Activated gamma-delta T cell (primary cell): ENCODE measurements around the gene RASA2.
A peak's percentile ranks its signal among the peaks of the same experiment; 100 is the strongest.
"Not testable (repeated sequence)": the region's sequence is repeated elsewhere in the genome, so short reads cannot be mapped to it uniquely, and the experiment has no call there.

ENCODE experiments used
- DNase-seq: peaks from one replicate; lab custom pipeline; 2025; lab: John Stamatoyannopoulos, UW

RASA2 gene

GRCh38 chr3:141578202-141578973 is 91.6 kb downstream of the RASA2 start:
- no peak for DNase-seq

- no peak for DNase-seq
Observed at GRCh38 chr3:141594357-141594756, 107.5 kb downstream of the RASA2 start.

GRCh38 chr3:141597931-141598330 is 111.1 kb downstream of the RASA2 start:
- DNase-seq: no peak

GRCh38 chr3:141600331-141600730 is 113.5 kb downstream of the RASA2 start:
- no peak for DNase-seq

- no peak for DNase-seq
Observed at GRCh38 chr3:141602706-141603105, 115.9 kb downstream of the RASA2 start.

GRCh38 chr3:141603473-141604035 is 116.7 kb downstream of the RASA2 start:
- no peak for DNase-seq

GRCh38 chr3:141605883-141606282 is 119.1 kb downstream of the RASA2 start:
- no peak for DNase-seq

- DNase-seq: no peak
Observed at GRCh38 chr3:141608438-141608837, 121.6 kb downstream of the RASA2 start.

- no peak for DNase-seq
Observed at GRCh38 chr3:141610939-141611338, 124.1 kb downstream of the RASA2 start.

- no peak for DNase-seq
Observed at GRCh38 chr3:141618103-141618910, 131.5 kb downstream of the RASA2 start.

GRCh38 chr3:141618938-141619337 is 132.1 kb downstream of the RASA2 start:
- no peak for DNase-seq

GRCh38 chr3:141619450-141619849 is 132.6 kb downstream of the RASA2 start:
- DNase-seq: no peak

GRCh38 chr3:141623691-141624090 is 136.9 kb downstream of the RASA2 start:
- DNase-seq: no peak

- no peak for DNase-seq
Observed at GRCh38 chr3:141625506-141625905, 138.7 kb downstream of the RASA2 start.

- not testable (repeated sequence) for DNase-seq
Observed at GRCh38 chr3:141628334-141628733, 141.5 kb downstream of the RASA2 start.

GRCh38 chr3:141628868-141629441 is 142.1 kb downstream of the RASA2 start:
- DNase-seq: not testable (repeated sequence)

- DNase-seq: no peak
Observed at GRCh38 chr3:141629976-141630375, 143.1 kb downstream of the RASA2 start.

GRCh38 chr3:141632779-141633374 is 146.1 kb downstream of the RASA2 start:
- DNase-seq: no peak

- DNase-seq: no peak
Observed at GRCh38 chr3:141642215-141642614, 155.4 kb downstream of the RASA2 start.

- no peak for DNase-seq
Observed at GRCh38 chr3:141643391-141643790, 156.6 kb downstream of the RASA2 start.

GRCh38 chr3:141643796-141644195 is 157.0 kb downstream of the RASA2 start:
- no peak for DNase-seq

- peak; percentile 37 for DNase-seq
Observed at GRCh38 chr3:141644931-141645330, 158.1 kb downstream of the RASA2 start.
